WTC11 (cell line): Measurements from ENCODE around the gene CNTNAP2. TPM values are rescaled to one million over a fixed set of nuclear protein-coding genes. Genes with fewer than 3 reads are reported as not detected.

Source experiments
- ATAC-seq: fragments of 200-7000 bp; cut with Tn5 transposase; 2 replicates; pipeline ENCODE4 v1.10.0; 2021; ENCODE audit warnings: mild to moderate bottlenecking, moderate library complexity
- CTCF ChIA-PET: fragments of 300-600 bp; sonication (Branson Sonifier 250); formaldehyde crosslinking; loops from one replicate; lab custom pipeline; 2021; ENCODE audit warnings: antibody characterized with exemption; lab: Charles Lee
- POLR2A ChIA-PET: fragments of 350-600 bp; sonication (Branson Sonifier 250); formaldehyde crosslinking; loops from one replicate; lab custom pipeline; 2021; ENCODE audit warnings: antibody characterized with exemption; lab: Charles Lee
- DNase-seq: peaks from one replicate; pipeline ENCODE4 v3.0.0; 2021; ENCODE audit warnings: low spot score
- H3K27ac Mint-ChIP-seq: 2 replicates; pipeline ENCODE4 v1.8.0; 2021; ENCODE audit warnings: mixed read lengths
- H3K27me3 Mint-ChIP-seq: 2 replicates; pipeline ENCODE4 v1.8.0; 2021; ENCODE audit warnings: low read depth, mild to moderate bottlenecking, moderate library complexity, mixed read lengths
- H3K36me3 Mint-ChIP-seq: 2 replicates; pipeline ENCODE4 v1.8.0; 2021; ENCODE audit warnings: mixed read lengths
- H3K4me1 Mint-ChIP-seq: 2 replicates; pipeline ENCODE4 v1.8.0; 2022; ENCODE audit warnings: mixed read lengths
- H3K4me3 Mint-ChIP-seq: 2 replicates; pipeline ENCODE4 v1.8.0; 2021; ENCODE audit warnings: mild to moderate bottlenecking, moderate library complexity, mixed read lengths
- H3K9me3 Mint-ChIP-seq: 2 replicates; pipeline ENCODE4 v1.8.0; 2021; ENCODE audit warnings: mixed read lengths
- AFF4 ChIP-seq: sonication (generic); formaldehyde crosslinking; IDR thresholded peaks from 2 replicates; pipeline ENCODE4 v1.8.1; 2023; ENCODE audit warnings: mild to moderate bottlenecking, missing genetic modification reagents, borderline replicate concordance
- CREM ChIP-seq: sonication (generic); formaldehyde crosslinking; IDR thresholded peaks from 2 replicates; pipeline ENCODE4 v1.8.1; 2022; ENCODE audit warnings: mild to moderate bottlenecking, missing genetic modification reagents, moderate library complexity
- CTCF ChIP-seq: fragments of 200-600 bp; IDR thresholded peaks from 2 replicates; pipeline ENCODE4 v1.8.0; 2022; ENCODE audit warnings: antibody characterized with exemption
- ERG ChIP-seq: fragments of 250-450 bp; sonication (Bioruptor Pico); IDR thresholded peaks from 2 replicates; pipeline ENCODE4 v1.8.0; 2021; ENCODE audit warnings: mild to moderate bottlenecking
- ESRRA ChIP-seq: sonication (generic); formaldehyde crosslinking; IDR thresholded peaks from 2 replicates; pipeline ENCODE4 v1.8.1; 2022; ENCODE audit warnings: mild to moderate bottlenecking, missing genetic modification reagents, borderline replicate concordance
- ETV6 ChIP-seq: sonication (generic); formaldehyde crosslinking; IDR thresholded peaks from 2 replicates; pipeline ENCODE4 v1.8.1; 2022; ENCODE audit warnings: mild to moderate bottlenecking, missing genetic modification reagents
- GABPB1 ChIP-seq: sonication (generic); formaldehyde crosslinking; IDR thresholded peaks from 2 replicates; pipeline ENCODE4 v1.8.1; 2023; ENCODE audit warnings: mild to moderate bottlenecking, missing genetic modification reagents
- GRHL2 ChIP-seq: fragments of 250-450 bp; sonication (Bioruptor Pico); IDR thresholded peaks from 2 replicates; pipeline ENCODE4 v1.8.0; 2022; ENCODE audit warnings: mild to moderate bottlenecking, moderate library complexity; ENCODE audit not compliant: insufficient replicate concordance, severe bottlenecking
- MYBL2 ChIP-seq: sonication (generic); formaldehyde crosslinking; IDR thresholded peaks from 2 replicates; pipeline ENCODE4 v1.8.1; 2023; ENCODE audit warnings: mild to moderate bottlenecking, moderate library complexity, missing genetic modification reagents
- NFATC4 ChIP-seq: fragments of 250-450 bp; sonication (Bioruptor Pico); IDR thresholded peaks from 2 replicates; pipeline ENCODE4 v1.9.0; 2021; ENCODE audit warnings: mild to moderate bottlenecking
- OVOL2 ChIP-seq: fragments of 250-450 bp; sonication (Bioruptor Pico); IDR thresholded peaks from 2 replicates; pipeline ENCODE4 v1.9.0; 2021; ENCODE audit warnings: mild to moderate bottlenecking, borderline replicate concordance
- SMAD3 ChIP-seq: sonication (generic); formaldehyde crosslinking; IDR thresholded peaks from 2 replicates; pipeline ENCODE4 v1.8.0; 2022; ENCODE audit warnings: missing genetic modification reagents, mild to moderate bottlenecking, borderline replicate concordance
- USF1 ChIP-seq: sonication (generic); formaldehyde crosslinking; IDR thresholded peaks from 2 replicates; pipeline ENCODE4 v1.8.0; 2022; ENCODE audit warnings: mild to moderate bottlenecking, missing genetic modification reagents
- ZNF121 ChIP-seq: sonication (generic); formaldehyde crosslinking; IDR thresholded peaks from 2 replicates; pipeline ENCODE4 v1.8.0; 2023; ENCODE audit warnings: missing genetic modification reagents
- ZNF263 ChIP-seq: sonication (generic); formaldehyde crosslinking; IDR thresholded peaks from 2 replicates; pipeline ENCODE4 v1.8.1; 2022; ENCODE audit warnings: low read depth, mild to moderate bottlenecking, moderate library complexity, missing genetic modification reagents
- ZNF423 ChIP-seq: fragments of 250-450 bp; sonication (Bioruptor Pico); IDR thresholded peaks from 2 replicates; pipeline ENCODE4 v2.1.2; 2022; ENCODE audit warnings: mild to moderate bottlenecking, moderate library complexity
- ZNF532 ChIP-seq: fragments of 250-450 bp; sonication (Bioruptor Pico); IDR thresholded peaks from 2 replicates; pipeline ENCODE4 v1.9.0; 2021; ENCODE audit warnings: mild to moderate bottlenecking, borderline replicate concordance
- total RNA-seq: library from RNA; stranded (reverse); gene quantifications from 3 replicates; pipeline ENCODE4 v1.2.3, GENCODE V29; 2021
- TF ChIP-seq, protein P1 (sequence below): sonication (generic); formaldehyde crosslinking; IDR thresholded peaks from 2 replicates; pipeline ENCODE4 v1.8.0; 2022; ENCODE audit warnings: missing genetic modification reagents
- TF ChIP-seq, protein P2 (sequence below): sonication (generic); formaldehyde crosslinking; IDR thresholded peaks from 2 replicates; pipeline ENCODE4 v1.8.0; 2022; ENCODE audit warnings: mild to moderate bottlenecking, missing genetic modification reagents
- TF ChIP-seq, protein P3 (sequence below): fragments of 250-450 bp; sonication (Bioruptor Pico); IDR thresholded peaks from 2 replicates; pipeline ENCODE4 v2.1.2; 2022; ENCODE audit warnings: mild to moderate bottlenecking, moderate library complexity

CNTNAP2 gene
- total RNA-seq, 1 experiment from 2014 or later = 63.8 TPM

- no peak overlapping the region for H3K4me3 Mint-ChIP-seq
- H3K9me3 Mint-ChIP-seq = peaks cover 9% of the 10 kb centered on the region
- DNase-seq = no peak
- TF ChIP-seq, protein P1, sequence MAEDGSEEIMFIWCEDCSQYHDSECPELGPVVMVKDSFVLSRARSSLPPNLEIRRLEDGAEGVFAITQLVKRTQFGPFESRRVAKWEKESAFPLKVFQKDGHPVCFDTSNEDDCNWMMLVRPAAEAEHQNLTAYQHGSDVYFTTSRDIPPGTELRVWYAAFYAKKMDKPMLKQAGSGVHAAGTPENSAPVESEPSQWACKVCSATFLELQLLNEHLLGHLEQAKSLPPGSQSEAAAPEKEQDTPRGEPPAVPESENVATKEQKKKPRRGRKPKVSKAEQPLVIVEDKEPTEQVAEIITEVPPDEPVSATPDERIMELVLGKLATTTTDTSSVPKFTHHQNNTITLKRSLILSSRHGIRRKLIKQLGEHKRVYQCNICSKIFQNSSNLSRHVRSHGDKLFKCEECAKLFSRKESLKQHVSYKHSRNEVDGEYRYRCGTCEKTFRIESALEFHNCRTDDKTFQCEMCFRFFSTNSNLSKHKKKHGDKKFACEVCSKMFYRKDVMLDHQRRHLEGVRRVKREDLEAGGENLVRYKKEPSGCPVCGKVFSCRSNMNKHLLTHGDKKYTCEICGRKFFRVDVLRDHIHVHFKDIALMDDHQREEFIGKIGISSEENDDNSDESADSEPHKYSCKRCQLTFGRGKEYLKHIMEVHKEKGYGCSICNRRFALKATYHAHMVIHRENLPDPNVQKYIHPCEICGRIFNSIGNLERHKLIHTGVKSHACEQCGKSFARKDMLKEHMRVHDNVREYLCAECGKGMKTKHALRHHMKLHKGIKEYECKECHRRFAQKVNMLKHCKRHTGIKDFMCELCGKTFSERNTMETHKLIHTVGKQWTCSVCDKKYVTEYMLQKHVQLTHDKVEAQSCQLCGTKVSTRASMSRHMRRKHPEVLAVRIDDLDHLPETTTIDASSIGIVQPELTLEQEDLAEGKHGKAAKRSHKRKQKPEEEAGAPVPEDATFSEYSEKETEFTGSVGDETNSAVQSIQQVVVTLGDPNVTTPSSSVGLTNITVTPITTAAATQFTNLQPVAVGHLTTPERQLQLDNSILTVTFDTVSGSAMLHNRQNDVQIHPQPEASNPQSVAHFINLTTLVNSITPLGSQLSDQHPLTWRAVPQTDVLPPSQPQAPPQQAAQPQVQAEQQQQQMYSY (CRISPR knock-in tag) = no peak
- no peak for TF ChIP-seq ERG
- no peak for TF ChIP-seq GABPB1 (CRISPR knock-in tag)
- no peak for TF ChIP-seq GRHL2
- TF ChIP-seq ETV6 = no peak
- TF ChIP-seq, protein P2, sequence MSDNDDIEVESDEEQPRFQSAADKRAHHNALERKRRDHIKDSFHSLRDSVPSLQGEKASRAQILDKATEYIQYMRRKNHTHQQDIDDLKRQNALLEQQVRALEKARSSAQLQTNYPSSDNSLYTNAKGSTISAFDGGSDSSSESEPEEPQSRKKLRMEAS (CRISPR knock-in tag) = no peak
- TF ChIP-seq ZNF532 = no peak
- no peak for TF ChIP-seq ZNF263 (CRISPR knock-in tag)
- TF ChIP-seq AFF4 (CRISPR knock-in tag) = no peak
- no peak for TF ChIP-seq CTCF
- no peak for TF ChIP-seq NFATC4 (CRISPR knock-in tag)
- TF ChIP-seq ZNF423 = no peak
- TF ChIP-seq, protein P3, sequence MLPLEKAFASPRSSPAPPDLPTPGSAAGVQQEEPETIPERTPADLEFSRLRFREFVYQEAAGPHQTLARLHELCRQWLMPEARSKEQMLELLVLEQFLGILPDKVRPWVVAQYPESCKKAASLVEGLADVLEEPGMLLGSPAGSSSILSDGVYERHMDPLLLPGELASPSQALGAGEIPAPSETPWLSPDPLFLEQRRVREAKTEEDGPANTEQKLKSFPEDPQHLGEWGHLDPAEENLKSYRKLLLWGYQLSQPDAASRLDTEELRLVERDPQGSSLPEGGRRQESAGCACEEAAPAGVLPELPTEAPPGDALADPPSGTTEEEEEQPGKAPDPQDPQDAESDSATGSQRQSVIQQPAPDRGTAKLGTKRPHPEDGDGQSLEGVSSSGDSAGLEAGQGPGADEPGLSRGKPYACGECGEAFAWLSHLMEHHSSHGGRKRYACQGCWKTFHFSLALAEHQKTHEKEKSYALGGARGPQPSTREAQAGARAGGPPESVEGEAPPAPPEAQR (CRISPR knock-in tag) = no peak
- no peak for TF ChIP-seq OVOL2
- no peak for TF ChIP-seq MYBL2 (CRISPR knock-in tag)
- TF ChIP-seq USF1 (CRISPR knock-in tag) = no peak
- TF ChIP-seq ZNF121 = no peak
- TF ChIP-seq CREM (CRISPR knock-in tag) = no peak
- no peak for TF ChIP-seq SMAD3 (CRISPR knock-in tag)
- no peak for TF ChIP-seq ESRRA (CRISPR knock-in tag)
- ChIA-PET CTCF (no interaction called here), POLR2A (interaction anchor here (1.2 kb wide), 1 partner anchor 17 kb away, joined by 3 read pairs; no protein-coding TSS in a partner anchor)
- ATAC-seq = peak; percentile 60
- H3K4me1 Mint-ChIP-seq = 0 out of 2 replicates have a peak, but pooled peaks cover 4% of the 10 kb centered on the region
- H3K27me3 Mint-ChIP-seq = no peaks in the 10 kb centered on the region
- no peaks in the 10 kb centered on the region for H3K36me3 Mint-ChIP-seq
- no peak overlapping the region; the same call in 1 of the 2 replicates for H3K27ac Mint-ChIP-seq
Measured at GRCh38 chr7:146892151-146892550, 775.5 kb downstream of the CNTNAP2 start.
